NCI-H1436 treated with DMSO at 0.1 percent for 48 hours (cell line): ENCODE results near the gene FRK.

Experiments
- DNase-seq: peaks from one replicate; lab custom pipeline; 2025; lab: John Stamatoyannopoulos, UW

FRK gene

GRCh38 chr6:116033687-116034303, 26.9 kb downstream of the FRK start:
- DNase-seq: no peak

- no peak for DNase-seq
Measured at GRCh38 chr6:116030770-116031169, 29.9 kb downstream of the FRK start.

GRCh38 chr6:116029535-116029934, 31.2 kb downstream of the FRK start:
- DNase-seq: no peak

GRCh38 chr6:116028233-116028632, 32.5 kb downstream of the FRK start:
- no peak for DNase-seq

- DNase-seq: no peak
Measured at GRCh38 chr6:116027801-116028200, 32.9 kb downstream of the FRK start.

DNA sequence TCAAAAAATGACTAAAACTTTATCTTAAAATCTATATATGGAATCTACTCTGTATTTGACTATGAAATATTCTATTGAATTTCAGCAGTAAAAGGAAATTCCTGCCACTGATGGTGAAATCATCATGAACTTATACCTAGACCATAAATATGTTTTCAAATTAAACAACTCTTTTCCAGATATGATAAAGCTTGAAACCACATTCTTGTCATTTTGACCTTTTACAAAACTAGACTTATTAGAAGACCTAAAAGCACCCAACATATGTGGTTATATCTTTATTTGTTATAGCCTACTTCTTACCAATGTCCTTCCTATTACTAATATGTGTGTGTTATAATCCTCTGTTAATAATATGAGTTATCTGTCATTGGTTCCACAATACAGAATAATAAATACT, 35.3 kb downstream of the FRK start:
- no peak for DNase-seq

- no peak for DNase-seq
Measured at GRCh38 chr6:116022841-116023445, 37.7 kb downstream of the FRK start.

DNA sequence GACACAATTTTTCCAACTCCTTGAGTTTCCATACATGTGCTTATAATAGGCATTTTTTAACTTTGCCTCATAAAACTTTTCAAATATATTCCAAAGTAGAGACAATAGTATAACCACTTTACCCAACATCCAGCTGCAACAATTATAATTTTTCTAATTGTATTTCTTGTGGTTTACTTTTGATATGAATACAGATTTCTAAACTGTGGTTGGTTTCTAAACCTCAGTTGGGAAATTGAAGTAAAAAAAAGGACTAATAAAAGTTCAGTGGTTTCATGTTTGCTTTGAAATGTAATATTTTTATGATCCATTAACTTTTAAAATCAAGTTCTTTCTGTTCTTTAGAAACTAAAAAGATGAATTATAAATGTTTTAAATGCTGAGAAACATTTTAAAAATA, 40.0 kb downstream of the FRK start:
- DNase-seq: no peak

GRCh38 chr6:116019428-116019827, 41.3 kb downstream of the FRK start:
- no peak for DNase-seq

DNA sequence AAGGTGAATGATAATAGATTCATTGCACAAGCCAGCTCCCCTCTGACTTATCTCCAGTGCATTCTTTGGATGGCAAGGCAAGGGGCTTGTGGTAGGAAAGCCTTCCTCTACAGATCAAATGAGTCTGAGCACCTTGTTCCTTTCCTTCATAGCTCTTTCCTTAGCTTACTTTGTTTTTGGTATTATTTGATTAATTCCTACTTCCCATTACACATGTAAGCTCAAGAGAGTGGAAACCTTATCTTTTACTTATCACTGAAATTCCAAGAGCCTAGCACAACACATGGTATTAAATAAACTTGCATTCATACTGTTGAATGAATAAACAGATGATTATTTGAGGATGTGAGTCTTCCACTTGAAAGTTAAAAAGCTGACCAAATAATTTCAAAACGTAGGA, 41.7 kb downstream of the FRK start:
- DNase-seq: no peak

DNA sequence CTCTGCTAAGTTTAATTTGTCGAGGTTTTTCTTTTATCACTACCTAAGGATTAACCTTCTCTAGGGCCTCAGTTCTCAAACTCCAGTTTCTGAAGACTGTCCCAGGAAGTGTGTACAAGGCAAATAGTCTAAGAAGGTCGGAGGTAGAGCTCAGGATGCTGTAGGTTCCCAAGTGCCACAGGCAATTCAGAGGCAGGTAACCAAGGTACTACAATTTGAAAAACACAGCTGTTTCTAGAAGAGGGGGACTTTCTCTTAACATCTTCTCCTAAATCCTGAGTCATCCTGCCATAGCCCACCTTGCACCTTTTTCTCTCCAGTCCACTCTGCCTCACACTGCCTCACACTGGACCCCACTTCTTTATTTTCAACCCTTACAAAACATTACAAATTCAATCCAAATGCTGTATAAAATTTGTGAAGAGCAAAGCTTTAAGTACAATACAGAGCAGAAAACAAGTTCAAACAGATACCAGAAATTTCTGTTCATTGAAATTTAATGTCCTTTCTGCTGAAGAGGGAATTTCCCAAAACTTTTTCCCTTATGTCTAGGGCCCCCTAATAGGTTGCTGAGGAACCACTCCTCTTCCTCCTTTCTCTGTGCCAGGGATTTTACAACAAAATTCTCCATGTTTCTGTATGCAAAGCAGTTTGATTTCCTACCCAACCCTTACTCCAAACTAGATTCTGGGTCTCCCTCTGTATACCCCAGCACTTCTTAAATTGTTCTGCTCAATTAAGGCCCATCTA, 43.0 kb downstream of the FRK start:
- DNase-seq: no peak

DNA sequence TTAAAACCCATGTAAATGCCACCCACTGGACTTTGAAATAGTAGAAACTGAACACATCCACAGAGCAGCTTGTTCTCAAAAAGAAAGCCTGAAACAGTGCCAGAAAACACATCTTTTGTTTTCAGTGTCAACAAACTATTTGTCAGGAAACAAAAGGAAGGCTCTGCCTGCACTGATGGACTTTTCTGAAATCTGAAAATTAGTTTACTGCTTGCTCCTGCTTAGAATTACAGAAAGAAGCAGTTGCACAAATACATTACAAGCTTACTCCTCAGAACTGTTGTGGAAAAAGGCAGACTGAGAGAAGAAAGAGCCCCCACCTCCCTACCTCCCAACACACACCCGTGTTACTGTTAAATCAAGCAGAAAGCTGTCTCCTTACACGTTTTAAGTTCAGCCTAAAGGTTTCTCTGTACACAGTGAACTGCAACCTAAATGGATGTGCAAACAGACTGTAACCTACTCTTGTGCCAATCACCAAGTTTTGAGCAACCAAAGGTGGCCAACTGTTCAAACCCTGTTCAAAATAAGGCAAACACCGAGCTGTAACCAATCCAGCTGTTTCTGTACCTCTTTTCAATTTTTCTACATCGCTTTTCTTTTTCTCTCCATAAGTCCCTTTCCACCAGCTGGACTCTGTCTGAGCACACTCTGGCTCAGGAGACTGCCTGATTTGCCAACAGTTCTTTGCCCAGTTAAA, 43.7 kb downstream of the FRK start:
- DNase-seq: no peak

DNA sequence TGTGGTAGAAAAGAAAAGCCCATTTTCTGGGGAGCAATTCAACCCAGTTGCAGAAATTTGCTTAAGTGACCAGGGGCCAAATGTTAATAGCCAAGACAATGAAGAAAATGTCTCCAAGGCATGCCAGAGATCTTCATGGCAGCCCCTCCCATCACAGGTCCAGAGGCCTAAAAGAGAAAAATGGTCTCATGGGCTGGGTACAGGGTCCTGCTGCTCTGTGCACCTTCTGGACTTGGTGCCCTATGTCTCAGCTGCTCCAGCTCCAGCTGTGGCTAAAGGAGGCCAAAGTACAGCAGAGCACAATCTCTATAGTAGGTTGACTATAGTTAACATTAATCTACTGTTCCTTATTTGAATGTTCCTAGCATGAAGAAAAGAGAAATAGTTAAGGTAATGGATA, 44.7 kb downstream of the FRK start:
- no peak for DNase-seq

DNA sequence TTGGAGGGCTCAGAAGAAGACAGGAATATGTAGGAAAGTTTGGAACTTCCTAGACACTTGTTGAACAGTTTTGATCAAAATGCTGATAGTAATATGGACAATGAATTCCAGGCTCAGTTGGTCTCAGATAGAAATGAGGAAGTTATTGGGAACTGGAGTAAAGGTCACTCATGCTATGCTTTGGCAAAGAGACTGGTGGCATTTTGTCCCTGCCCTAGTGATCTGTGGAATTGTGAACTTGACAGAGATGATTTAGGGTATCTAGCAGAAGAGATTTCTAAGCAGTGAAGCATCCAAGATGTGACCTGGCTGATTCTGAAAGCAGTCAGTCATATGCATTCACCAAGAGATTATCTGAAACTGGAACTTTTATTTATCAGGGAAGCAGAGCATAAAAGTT, 45.1 kb downstream of the FRK start:
- no peak for DNase-seq

- no peak for DNase-seq
Measured at GRCh38 chr6:116012951-116013350, 47.7 kb downstream of the FRK start.

GRCh38 chr6:116012471-116012949, 48.2 kb downstream of the FRK start:
- DNase-seq: no peak

GRCh38 chr6:116011520-116011919, 49.2 kb downstream of the FRK start:
- DNase-seq: no peak

DNA sequence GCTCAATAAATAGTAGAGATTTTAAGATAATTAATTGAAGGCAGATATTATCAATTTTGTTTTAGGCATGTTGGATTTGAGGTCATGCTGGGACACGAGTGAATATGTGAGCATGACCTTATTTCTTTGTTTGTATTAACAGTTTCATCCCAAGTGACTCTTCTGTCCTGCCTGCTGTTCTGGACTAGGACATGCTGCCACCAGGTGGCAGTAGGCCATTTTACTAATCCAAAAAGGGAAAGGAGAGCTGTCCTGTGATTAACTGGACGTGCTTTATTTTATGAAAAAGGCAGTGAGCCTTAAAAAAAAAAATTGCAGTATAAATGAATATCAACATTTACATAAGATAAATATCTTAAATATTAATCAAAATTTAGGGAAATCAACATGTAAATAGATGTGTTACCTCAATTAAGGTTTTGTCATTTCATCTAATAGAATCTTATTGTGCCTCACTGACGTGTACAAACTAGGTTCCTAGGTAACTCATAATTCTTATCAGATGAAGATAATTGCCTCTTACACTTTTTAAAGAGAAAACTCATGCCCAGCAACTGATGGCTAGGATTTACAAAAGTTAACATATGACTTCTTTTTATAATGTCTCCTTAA, 49.8 kb downstream of the FRK start:
- no peak for DNase-seq

DNA sequence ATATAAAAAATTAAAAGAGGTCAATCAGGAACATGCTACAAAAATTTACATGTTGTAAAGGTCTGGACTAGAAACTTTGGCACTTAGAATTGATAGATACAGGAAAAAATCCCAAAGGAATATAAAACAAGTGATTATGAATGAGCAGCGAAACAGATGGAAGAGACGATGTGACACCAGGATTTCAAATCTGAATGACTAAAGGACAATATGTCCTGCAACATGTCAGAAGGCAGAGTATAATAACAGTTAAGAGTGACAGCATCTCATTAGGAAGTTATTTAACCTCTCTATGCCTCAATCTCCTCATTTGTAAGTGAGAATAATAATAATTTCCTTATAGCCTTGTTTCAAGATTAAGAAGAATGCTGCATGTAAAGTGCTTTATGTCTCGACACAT, 50.3 kb downstream of the FRK start:
- no peak for DNase-seq

DNA sequence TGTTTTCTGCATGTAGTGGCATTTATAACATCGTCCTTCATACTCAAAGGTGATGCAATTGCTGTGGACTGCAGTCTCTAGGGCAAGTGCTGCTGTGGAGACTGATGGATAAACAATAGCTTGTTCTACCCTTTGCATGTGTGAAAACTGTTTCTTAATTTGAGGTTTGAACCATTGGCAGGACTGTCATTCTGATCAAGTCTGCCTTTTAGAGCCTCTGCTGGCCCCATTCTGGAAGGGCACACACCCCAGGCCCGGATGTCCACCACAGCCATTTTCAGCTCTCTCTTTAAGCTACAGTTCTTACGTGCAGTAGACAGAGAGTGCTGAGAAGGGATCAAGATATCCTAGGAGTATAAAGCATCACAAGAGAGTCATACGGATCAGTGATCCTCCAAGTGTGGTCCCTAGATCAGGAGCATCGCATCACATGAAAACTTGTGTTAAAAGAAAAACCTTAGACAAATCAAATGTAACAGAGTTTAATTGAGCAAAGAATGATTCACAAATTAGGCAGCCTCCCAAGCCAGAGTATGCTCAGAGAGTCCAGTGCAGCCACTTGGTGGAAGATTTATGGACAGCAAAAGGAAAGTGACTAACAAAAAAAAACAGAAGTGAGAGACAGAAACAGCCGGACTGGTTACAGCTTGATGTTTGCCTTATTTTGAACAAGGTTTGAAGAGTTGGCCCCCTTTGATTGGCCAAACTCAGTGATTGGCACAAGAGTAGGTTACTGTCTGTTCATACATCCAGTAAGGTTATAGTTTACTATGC, 52.0 kb downstream of the FRK start:
- no peak for DNase-seq
